ENCODE measurements around the gene CENPA.
"Not testable (repeated sequence)": the region's sequence is repeated elsewhere in the genome, so short reads cannot be mapped to it uniquely, and the experiment has no call there.

CENPA gene

GRCh38 chr2:26786207-26787028 lies 562 bp downstream of the CENPA start:
- peak; percentile 17 for DNase-seq (ENCODE audit: low spot score)

- no peak for DNase-seq (ENCODE audit: low spot score)
These were observed 6.9 kb downstream of the CENPA start for GRCh38 chr2:26792720-26793119.

- DNase-seq (ENCODE audit: low spot score) = no peak
These were observed 7.7 kb downstream of the CENPA start for GRCh38 chr2:26793518-26793917.

- not testable (repeated sequence) for DNase-seq (ENCODE audit: low spot score)
These were observed 9.3 kb downstream of the CENPA start for GRCh38 chr2:26795135-26795534.

GRCh38 chr2:26801328-26801727 lies 15.5 kb downstream of the CENPA start:
- DNase-seq (ENCODE audit: low spot score) = no peak

- no peak for DNase-seq (ENCODE audit: low spot score)
These were observed 15.9 kb downstream of the CENPA start for GRCh38 chr2:26801796-26802195.

GRCh38 chr2:26805241-26805676 lies 19.4 kb downstream of the CENPA start:
- no peak for DNase-seq (ENCODE audit: low spot score)

- DNase-seq (ENCODE audit: low spot score) = no peak
These were observed 22.1 kb downstream of the CENPA start for GRCh38 chr2:26807788-26808460.

- DNase-seq (ENCODE audit: low spot score) = no peak
These were observed 23.4 kb downstream of the CENPA start for GRCh38 chr2:26809211-26809610.

GRCh38 chr2:26809876-26810577 lies 24.2 kb downstream of the CENPA start:
- DNase-seq (ENCODE audit: low spot score) = no peak

- DNase-seq (ENCODE audit: low spot score) = no peak
These were observed 25.4 kb downstream of the CENPA start for GRCh38 chr2:26811261-26811660.

- no peak for DNase-seq (ENCODE audit: low spot score)
These were observed 26.2 kb downstream of the CENPA start for GRCh38 chr2:26811791-26812694.

GRCh38 chr2:26812731-26813130 lies 26.9 kb downstream of the CENPA start:
- no peak for DNase-seq (ENCODE audit: low spot score)

GRCh38 chr2:26814072-26814765 lies 28.4 kb downstream of the CENPA start:
- DNase-seq (ENCODE audit: low spot score) = not testable (repeated sequence)

- DNase-seq (ENCODE audit: low spot score) = peak; percentile 22
These were observed 31.0 kb downstream of the CENPA start for GRCh38 chr2:26816893-26817292.

- no peak for DNase-seq (ENCODE audit: low spot score)
These were observed 32.4 kb downstream of the CENPA start for GRCh38 chr2:26818255-26818654.

GRCh38 chr2:26818972-26819371 lies 33.1 kb downstream of the CENPA start:
- DNase-seq (ENCODE audit: low spot score) = no peak

- no peak for DNase-seq (ENCODE audit: low spot score)
These were observed 35.1 kb downstream of the CENPA start for GRCh38 chr2:26820932-26821331.

- no peak for DNase-seq (ENCODE audit: low spot score)
These were observed 37.0 kb downstream of the CENPA start for GRCh38 chr2:26822877-26823276.

GRCh38 chr2:26838121-26838906 lies 52.5 kb downstream of the CENPA start:
- no peak for DNase-seq (ENCODE audit: low spot score)

Measured in SK-N-DZ (cell line).